ENCODE results near the gene EDC3.
"Not testable (repeated sequence)": the region's sequence is repeated elsewhere in the genome, so short reads cannot be mapped to it uniquely, and the experiment has no call there.

The EDC3 gene

DNA sequence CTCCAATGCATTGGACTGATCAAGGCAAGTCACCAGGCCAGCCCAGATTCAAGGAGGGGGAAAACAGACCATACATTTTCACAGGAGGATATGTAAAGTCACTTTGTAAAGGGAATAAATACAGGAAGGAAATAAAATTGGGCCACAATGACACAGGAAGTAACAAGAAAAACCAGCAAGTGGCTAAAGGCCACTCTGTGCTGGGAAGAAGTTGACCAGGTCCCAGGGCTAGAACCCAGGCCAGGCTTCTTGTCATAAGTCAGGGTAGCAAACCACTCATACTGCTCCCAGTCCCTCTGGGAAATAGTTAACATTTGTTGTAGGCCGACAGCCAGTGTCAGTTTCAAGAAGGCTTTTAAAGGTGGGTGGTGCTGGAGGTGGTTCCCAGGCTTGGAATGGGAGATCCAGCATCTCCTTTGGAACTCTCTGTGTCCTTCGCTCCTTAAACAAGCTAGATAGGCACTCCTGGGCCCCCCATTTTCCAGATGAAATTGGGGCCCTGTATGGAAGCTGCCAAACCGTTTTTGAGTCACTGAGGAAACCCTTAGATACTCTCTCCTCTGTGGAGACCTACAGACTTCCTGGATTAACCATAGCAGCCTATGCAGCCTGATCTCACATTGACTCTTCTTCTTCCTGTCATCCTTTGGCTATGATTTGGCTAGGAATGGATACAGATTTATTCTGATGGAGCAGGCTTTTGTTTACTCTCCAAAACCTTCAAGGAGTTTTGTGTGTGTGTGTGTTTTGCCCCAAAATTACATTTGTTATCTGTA is 14.7 kb upstream of the EDC3 start:
- no peak for DNase-seq (ENCODE audit: insufficient read length, low spot score)
- no peak for FAIRE-seq

DNA sequence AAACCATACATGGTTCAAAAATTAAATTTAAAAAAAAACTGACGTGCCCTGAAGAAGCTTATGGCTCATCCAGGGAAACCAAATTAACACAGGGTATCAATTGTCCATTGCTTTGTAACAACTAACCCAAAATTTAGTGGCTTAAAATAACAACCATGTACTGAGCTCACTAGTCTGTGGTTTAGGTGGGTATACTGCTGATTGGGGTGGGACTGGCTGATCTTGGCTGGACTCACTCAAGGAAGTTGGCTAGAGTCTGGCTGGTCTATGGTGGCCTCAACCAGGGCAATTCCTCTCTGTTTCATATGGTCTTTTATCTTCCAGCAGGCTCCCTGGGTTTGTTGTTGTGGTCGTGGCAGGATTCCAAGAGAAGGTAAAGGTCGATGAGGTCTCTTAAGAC is 14.1 kb upstream of the EDC3 start:
- FAIRE-seq (no peak), DNase-seq (ENCODE audit: insufficient read length, low spot score) (no peak)

DNA sequence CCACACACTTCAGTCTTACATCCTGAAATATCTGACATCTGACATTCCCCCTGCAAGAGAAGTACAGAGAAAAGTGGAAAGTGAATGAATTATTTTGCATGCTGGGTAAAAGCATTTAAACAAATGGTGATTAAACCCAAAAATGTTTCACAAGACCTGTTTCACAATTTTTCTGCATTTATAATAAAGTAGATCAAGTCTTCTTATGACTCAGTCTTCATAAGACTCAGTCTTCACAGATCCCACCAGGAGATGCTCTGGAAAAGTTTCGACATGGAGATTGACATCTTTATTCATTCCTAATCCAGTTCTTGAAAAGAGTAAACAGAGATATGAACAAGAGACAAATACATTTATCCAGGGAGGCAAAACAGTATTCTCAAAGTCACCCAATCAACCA is 13.2 kb upstream of the EDC3 start:
- no peak for DNase-seq (ENCODE audit: insufficient read length, low spot score)
- FAIRE-seq = no peak

DNA sequence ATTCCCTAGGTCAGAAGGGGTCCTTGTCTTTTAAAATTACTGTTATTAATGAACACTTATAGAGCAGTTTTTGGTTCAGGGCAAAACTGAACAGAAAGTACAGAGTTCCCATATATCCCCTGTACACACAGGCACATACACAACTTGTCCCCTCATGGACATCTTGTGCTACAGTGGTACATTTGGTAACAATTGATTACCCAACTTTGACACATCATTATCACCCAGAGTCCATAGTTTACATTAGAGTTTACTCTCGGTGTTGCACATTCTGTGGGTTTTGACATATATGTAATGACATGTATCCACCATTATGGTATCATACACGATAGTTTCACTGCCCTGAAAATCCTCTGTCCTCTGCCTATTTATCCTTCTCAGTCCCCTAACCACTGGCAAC is 984 bp upstream of the EDC3 start:
- FAIRE-seq = no peak
- DNase-seq (ENCODE audit: insufficient read length, low spot score) = no peak

DNA sequence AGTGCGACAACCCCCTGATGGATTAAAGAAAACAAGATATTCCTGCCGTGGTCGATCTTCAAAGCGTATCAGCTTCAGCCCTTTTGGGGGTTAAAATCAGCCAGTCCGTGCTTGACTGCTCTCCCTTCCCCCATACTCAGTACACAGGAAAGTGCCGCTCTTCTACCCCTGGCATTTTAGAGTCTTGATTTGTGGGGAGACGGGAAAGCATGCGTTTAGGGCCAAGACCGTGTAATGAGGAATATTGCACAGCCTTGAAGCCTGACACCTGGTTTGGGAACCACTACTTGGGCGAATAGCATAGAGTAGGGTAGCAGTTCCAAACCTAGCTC is 540 bp upstream of the EDC3 start:
- FAIRE-seq = no peak
- DNase-seq (ENCODE audit: insufficient read length, low spot score) = no peak

DNA sequence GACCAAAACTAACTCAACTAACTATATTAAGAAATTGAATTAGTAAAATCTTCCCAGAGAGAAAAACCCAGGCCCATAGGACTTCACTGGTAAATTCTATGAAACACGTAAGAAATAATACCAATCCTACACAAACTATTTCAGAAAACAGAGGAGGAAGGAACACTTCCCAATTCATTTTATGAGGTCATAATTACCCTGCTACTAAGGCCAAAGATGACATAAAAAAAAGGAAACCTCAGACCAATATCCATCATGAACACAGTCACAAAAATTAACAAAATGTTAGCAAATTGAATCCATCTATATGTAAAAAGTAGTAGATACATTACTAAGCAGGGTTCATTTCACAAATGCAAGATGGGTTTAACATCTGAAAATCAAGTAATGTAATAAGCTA is 3.5 kb downstream of the EDC3 start:
- no peak for DNase-seq (ENCODE audit: insufficient read length, low spot score)
- no peak for FAIRE-seq

DNA sequence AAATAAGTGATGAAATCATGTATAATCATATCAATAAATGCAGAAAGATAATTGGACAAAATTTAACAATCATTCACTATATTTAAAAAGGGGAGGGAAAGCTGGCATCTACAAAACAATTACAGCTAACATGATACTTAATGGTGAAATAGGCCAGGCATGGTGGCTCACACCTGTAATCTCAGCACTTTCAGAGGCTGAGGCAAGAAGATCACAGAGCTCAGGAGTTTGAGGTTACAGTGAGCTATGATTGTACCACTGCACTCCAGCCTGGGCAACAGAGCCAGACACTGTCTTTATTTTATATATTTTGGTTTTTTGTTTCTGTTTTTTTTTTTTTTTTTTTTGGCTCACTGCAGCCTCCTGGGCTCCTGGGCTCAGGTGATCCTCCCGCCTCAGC is 12.1 kb downstream of the EDC3 start:
- no peak for DNase-seq (ENCODE audit: insufficient read length, low spot score)
- FAIRE-seq = no peak

DNA sequence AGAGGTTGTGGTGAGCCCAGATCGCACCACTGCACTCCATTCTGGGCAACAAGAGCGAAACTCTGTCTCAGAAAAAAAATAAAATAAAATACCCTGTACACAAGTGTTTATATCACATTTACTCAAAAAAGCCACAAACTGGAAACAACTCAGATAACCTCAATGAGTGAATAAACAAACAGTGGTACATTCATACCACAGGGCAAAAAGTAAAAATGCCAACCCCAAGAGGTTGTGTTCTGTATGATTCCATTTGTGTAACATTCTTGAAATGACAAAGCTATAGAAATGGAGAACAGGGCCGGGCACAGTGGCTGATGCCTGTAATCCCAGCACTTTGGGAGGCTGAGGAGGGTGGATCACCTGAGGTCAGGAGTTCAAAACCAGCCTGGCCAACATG is 12.9 kb downstream of the EDC3 start:
- DNase-seq (ENCODE audit: insufficient read length, low spot score) (no peak), FAIRE-seq (no peak)

DNA sequence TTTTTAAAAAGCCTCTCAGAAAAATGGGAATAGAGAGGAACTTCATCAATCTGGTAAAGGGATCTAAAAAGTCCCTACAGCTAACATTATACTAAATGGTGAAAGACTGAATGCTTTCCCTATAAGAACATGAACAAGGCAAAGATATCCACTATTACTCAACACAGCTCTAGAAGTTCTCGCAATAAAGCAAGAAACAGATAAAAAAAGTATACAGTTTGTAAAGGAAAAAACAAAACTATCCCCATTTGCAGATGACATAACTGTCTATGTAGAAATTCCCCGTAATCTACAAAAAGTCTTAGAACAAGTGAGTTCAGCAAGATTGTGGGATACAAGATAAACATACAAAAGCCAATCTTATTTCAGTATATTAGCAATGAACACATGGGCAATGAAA is 15.4 kb downstream of the EDC3 start:
- no peak for FAIRE-seq
- DNase-seq (ENCODE audit: insufficient read length, low spot score) = no peak

DNA sequence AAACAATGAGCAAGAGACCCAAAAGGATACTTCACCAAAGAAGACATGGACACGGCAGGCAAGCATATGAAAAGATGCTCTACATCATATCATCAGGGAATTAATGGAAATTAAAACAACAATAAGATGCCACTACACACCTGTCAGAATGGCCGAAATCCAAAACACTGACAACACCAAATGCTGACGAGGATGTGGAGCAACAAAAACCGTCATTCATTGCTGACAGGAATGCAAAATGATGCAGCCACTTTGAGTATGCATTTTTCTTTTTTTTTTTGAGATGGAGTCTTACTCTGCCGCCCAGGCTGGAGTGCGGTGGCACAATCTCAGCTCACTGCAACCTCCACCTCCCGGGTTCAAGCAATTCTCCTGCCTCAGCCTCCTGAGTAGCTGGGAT is 19.0 kb downstream of the EDC3 start:
- DNase-seq (ENCODE audit: insufficient read length, low spot score) = no peak
- no peak for FAIRE-seq

DNA sequence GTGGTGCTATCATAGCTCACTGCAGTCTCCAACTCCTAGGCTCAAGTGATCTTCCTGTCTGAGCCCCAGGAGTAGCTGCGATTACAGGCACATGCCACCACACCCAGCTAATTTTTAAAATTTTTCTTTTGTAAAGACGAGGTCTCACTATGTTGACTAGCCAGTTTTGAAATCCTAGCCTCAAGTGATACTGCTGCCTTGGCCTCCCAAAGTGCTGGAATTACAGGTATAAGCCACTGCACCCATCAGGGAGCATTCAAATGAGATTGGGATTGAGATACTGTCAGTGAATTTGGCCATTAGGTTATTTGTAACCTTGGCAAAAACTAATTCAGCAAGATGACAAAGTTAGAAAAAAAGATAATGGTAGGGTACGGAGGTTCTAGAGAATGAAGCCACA is 21.7 kb downstream of the EDC3 start:
- FAIRE-seq (no peak), DNase-seq (ENCODE audit: insufficient read length, low spot score) (no peak)

DNA sequence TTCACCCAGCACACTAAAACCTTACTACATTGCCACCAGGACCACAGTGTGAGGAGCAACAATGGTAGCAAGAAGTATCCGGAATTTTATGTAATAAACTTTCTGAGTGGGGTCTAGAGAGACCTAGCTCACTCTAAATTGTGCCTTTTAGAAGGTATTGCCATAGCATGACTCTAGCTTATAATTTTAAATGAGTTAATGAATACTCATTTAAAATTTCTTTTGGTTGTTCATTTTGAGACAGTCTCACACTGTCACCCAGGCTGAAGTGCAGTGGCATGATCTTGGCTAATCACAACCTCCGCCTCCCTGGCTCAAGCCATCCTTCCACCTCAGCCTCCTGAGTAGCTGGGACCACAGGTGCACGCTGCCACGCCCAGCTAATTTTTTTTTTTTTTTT is 26.2 kb downstream of the EDC3 start:
- no peak for DNase-seq (ENCODE audit: insufficient read length, low spot score)
- FAIRE-seq = no peak

DNA sequence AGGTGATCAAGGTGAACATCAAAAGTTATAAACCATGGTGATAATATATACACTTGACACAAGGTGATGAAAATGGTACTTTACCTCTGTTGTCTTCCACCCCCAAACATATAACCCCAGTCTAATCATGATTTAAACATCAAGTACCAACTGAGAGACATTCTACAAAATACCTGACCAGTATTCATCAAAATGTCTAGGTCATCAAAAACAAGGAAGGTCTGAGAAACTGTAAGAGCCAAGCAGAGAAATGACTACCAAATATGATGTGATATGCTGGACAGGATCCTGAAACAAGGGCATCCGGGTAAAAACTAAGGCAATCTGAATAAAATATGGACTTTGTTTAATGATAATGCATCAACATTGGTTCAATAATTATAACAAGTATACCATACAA is 27.8 kb downstream of the EDC3 start:
- FAIRE-seq (no peak), DNase-seq (ENCODE audit: insufficient read length, low spot score) (no peak)

DNA sequence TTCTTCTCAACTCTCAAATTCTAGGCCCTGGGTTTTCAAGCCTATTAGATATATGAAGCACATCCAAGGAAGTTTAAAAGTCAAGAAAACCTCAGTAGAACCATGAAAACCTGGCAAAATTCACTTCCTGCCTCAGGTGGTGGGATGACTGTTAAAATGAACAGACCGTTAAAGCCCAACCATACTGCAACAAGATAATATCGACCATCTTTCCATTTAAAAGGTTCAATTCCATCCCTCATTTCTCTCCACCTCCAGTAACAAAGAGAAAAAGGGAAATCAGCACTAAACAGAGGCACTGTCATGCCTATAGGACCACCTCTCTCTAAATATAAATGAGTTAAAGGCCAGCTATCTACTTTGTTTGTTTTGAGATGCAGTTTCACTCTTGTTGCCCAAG is 31.2 kb downstream of the EDC3 start:
- DNase-seq (ENCODE audit: insufficient read length, low spot score) (no peak), FAIRE-seq (no peak)

DNA sequence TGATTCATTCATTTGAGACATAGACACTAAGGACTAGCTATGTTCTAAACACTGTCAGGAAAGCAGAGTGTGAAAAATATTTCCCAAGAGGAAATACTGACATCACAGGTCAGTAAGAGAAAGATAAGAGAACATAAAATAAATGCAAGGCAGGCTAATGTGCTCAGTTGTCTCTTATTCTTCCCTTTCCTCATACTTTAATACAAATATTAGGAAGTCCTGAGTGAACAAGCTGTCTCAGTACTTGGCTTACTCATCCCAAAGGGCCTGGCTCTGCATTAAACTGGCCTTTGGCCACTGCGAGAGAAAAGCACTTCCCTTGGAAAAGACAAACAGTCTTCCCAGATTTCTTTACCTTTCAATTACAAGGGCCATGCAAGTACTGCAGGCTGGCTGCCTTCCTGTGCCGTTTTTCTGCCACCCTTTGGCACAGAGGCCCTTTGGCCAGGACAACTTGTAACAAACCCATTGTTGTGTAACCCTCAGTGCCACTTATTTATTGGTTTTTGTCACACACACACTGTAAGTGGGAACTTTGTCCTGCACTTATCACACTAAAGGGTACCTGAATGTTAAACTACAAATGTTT is 31.7 kb downstream of the EDC3 start:
- FAIRE-seq (no peak), DNase-seq (ENCODE audit: insufficient read length, low spot score) (no peak)

DNA sequence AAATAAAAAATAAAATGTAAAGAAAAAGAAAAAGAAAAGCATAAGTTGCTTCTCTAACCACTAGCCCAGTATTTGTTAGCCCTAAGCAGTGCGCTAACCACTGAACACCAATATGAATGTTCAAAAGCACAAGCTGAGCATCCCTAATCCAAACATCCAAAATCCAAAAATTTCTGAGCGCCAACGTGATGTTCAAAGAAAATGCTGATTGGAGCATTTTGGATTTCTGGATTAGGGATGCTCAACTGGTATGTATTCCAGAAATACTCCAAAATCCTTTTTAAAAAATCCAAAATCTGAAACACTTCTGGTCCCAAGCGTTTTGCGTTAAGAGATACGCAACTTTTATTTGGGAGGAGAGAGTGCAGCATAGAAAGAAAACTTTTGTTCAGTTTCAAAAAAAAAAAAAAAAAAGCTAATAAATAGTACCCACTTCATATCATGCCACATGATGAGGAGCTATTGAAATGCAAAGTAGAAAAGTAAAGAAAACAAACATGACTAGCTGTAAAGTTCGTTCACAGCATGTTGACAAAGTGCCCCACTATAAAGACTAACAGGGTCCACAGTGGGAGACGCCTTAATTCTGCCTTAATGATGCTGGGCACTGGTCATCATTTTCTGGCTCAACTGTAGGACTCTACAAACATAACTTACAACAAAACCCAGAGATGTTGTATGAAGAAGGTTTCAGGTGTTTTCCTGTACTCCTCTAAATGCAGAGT is 32.4 kb downstream of the EDC3 start:
- no peak for FAIRE-seq
- DNase-seq (ENCODE audit: insufficient read length, low spot score) = no peak

DNA sequence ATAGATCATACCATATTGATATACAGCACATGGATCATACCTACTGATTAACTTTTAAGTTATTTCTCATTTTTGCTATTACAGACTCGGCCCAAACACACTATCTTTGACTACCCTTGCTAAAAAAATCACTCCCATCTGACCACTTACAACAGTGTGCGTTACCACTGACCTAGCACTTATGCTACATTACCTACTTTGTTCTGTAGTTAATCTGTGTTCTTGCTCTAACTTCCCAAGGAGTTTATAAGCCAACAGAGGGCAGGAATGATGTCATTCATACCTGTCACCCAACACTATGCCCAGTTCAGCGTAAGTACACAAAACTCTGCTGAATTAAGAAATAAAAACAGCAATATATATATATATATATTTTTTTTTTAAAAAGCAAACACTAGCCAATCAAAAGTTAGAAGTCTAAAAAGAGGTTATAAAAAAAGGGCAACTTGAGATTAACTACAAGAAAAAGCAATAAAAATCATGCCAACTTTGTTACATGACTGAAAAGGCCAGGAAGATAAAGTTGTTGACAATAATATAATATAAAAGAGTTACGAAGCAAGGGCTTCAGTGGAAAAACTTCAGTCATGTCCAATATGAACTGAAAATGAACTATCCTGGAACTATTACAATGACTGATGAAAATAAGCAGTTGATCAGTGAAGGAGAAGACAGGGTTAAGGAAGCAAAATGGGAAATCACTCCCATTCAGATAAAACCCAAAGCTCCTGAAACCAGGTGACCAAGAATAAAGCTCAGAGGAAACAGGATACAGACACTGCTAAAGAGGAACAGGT is 33.6 kb downstream of the EDC3 start:
- DNase-seq (ENCODE audit: insufficient read length, low spot score) (no peak), FAIRE-seq (no peak)

DNA sequence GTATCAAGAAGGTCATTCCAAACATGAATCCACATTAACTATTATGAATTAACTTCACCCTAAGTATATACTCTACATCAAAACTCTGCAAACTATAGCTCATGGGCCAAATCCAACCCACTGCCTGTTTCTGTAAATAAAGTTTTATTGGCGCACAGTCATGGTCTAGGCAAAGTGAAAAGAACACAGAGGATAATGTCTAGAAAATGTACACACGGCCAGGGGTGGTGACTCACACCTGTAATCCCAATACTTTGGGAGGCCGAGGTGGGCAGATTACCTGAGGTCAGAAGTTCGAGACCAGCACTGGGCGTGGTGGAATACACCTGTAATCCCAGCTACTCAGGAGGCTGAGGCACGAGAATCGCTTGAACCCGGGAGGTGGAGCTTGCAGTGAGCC is 34.5 kb downstream of the EDC3 start:
- not testable (repeated sequence) for FAIRE-seq; DNase-seq (ENCODE audit: insufficient read length, low spot score)

DNA sequence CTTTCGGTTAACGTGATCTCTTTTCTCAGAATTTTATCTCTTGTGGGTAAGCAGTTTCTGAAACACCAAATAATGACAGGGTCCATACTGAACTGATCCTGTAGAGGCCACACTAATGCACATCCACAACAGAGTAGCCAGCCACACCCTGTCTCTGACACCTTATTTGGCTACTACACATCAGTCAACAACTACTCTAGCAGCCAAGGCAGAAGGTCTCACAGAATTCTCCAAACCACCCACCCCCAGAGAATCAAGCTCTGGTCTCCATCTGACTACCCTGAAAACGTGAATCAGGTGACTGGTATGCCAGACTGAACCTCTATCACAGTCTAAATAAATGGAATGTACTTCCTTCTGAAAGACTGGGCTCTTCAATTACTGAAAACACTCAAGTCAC is 38.0 kb downstream of the EDC3 start:
- FAIRE-seq (no peak), DNase-seq (ENCODE audit: insufficient read length, low spot score) (no peak)

DNA sequence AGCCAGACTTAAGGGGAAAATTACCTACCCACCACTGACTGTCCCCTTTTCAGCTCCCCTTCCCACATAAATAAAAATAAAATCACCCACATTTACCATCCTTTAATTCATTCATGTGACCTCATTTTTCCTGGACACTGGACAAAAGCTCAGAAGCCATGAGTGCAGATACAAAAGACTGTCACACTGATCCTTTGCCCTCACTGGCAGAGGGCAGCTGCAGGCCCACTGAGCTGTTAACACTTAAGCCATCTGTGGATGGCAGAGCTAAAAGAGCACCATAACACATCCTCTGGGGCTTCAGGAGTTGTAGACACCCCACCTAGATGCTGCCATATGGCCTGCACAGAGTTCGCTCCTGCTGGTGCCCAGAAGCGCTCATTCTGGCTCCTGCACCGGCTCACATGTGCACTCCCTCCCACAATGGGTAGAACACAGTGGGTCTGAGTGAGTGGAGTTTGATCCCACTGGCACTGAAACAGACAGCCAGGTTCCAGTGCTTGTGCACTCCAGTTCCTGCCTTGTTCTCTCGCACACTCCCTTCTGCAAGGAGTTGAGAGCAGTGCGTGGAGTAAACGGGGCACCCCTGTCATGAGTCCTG is 38.8 kb downstream of the EDC3 start:
- FAIRE-seq (no peak), DNase-seq (ENCODE audit: insufficient read length, low spot score) (no peak)

DNA sequence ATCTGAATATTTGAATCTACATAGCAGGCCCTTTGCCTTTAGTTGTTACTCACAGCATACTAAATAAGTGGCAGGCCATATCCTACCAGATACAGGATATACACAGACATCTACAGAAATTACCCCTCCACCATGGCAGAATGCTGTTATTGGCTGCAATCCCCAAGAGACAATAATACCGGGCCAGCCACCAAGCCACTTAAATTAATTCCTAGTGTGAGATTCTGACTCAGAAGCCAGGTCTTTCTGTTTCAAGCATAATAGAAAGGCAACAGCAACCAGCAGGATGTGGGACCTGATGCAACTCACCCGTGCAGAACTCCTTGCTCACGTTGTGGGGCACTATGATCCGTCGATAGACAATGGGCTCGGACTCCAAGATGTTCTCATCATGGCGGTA is 40.4 kb downstream of the EDC3 start:
- FAIRE-seq = no peak
- DNase-seq (ENCODE audit: insufficient read length, low spot score) = no peak

All from GM19239 (cell line).